HepG2 (cell line): Measurements from ENCODE around the gene ELF2. TPM values are rescaled to one million over a fixed set of nuclear protein-coding genes. Genes with fewer than 3 reads are reported as not detected.

ENCODE experiments used
- ATF7-NPFF ChIP-seq: sonication (generic); formaldehyde crosslinking; IDR thresholded peaks from 2 replicates; pipeline ENCODE4 v1.8.1; 2023; ENCODE audit warnings: mild to moderate bottlenecking, low read depth, missing genetic modification reagents, moderate library complexity
- FOXO1 ChIP-seq: sonication (generic); formaldehyde crosslinking; IDR thresholded peaks from 2 replicates; pipeline ENCODE4 v1.4.0; 2020; ENCODE audit warnings: missing genetic modification reagents
- HIVEP1 ChIP-seq: sonication (generic); formaldehyde crosslinking; IDR thresholded peaks from 2 replicates; pipeline ENCODE4 v1.4.0; 2020; ENCODE audit warnings: mild to moderate bottlenecking, missing genetic modification reagents
- HMG20A ChIP-seq: IDR thresholded peaks from 2 replicates; pipeline ENCODE4 v1.6.1; 2016; ENCODE audit warnings: borderline replicate concordance
- MAFK ChIP-seq, 2 experiments: IDR thresholded peaks in 1 of 2; conservative IDR thresholded peaks in 1 of 2; 2 replicates each; pipeline ENCODE4 v1.6.1; 2011; ENCODE audit warnings: improper control_type of control experiment in 2 of 2, low read length in 2 of 2
- SMC3 ChIP-seq: IDR thresholded peaks from 2 replicates; pipeline ENCODE4 v1.6.1; 2011; ENCODE audit warnings: low read length, improper control_type of control experiment
- SRF ChIP-seq: IDR thresholded peaks from 2 replicates; pipeline ENCODE4 v1.6.1; 2011; ENCODE audit warnings: mild to moderate bottlenecking, low read depth, low read length, moderate library complexity
- TARDBP ChIP-seq: sonication (generic); formaldehyde crosslinking; IDR thresholded peaks from 2 replicates; pipeline ENCODE4 v1.8.0; 2022; ENCODE audit warnings: mild to moderate bottlenecking, missing genetic modification reagents
- ZBTB7B ChIP-seq: sonication (generic); formaldehyde crosslinking; IDR thresholded peaks from 2 replicates; pipeline ENCODE4 v1.4.0; 2020; ENCODE audit warnings: missing genetic modification reagents
- ZNF550 ChIP-seq: sonication (generic); formaldehyde crosslinking; IDR thresholded peaks from 2 replicates; pipeline ENCODE4 v1.4.0; 2020; ENCODE audit warnings: mild to moderate bottlenecking, missing genetic modification reagents, borderline replicate concordance
- polyA plus RNA-seq, 8 experiments: library from polyadenylated mRNA; depleted of rRNA in 3 of 8; stranded (reverse) in 7 of 8; unstranded in 1 of 8; fragments of >200 nt; fragmentation: Illumina TruSeq in 4 of 8; extraction: Trizol in 4 of 8; gene quantifications; 2 replicates each; pipeline versions ENCODE4 v1.2.1 to v1.2.3, GENCODE V29; 2011 to 2016; ENCODE audit warnings: low read depth in 4 of 8, missing spikeins in 1 of 8, mixed read lengths in 1 of 8; ENCODE audit not compliant: insufficient read depth in 1 of 8
- total RNA-seq, 5 experiments: library from RNA; depleted of rRNA; stranded (reverse); fragments of >200 nt; fragmentation: Illumina TruSeq; extraction: Trizol; gene quantifications; 2 replicates each; pipeline ENCODE4 v1.2.3, GENCODE V29; 2016; ENCODE audit warnings: low read depth in 1 of 5
- TF ChIP-seq, protein P1 (sequence below): sonication (generic); formaldehyde crosslinking; IDR thresholded peaks from 2 replicates; pipeline ENCODE4 v1.5.0; 2020; ENCODE audit warnings: mild to moderate bottlenecking, missing genetic modification reagents, borderline replicate concordance
- TF ChIP-seq, protein P2 (sequence below): sonication (generic); formaldehyde crosslinking; IDR thresholded peaks from 2 replicates; pipeline ENCODE4 v1.5.1; 2020; ENCODE audit warnings: mild to moderate bottlenecking, missing genetic modification reagents, borderline replicate concordance
- TF ChIP-seq, protein P3 (sequence below): sonication (generic); formaldehyde crosslinking; IDR thresholded peaks from 2 replicates; pipeline ENCODE4 v1.8.1; 2023; ENCODE audit warnings: mild to moderate bottlenecking, inconsistent platforms, moderate library complexity, missing genetic modification reagents, borderline replicate concordance
- TF ChIP-seq, protein P4 (sequence below): IDR thresholded peaks from 2 replicates; pipeline ENCODE4 v1.6.1; 2016; ENCODE audit warnings: control low read depth
- TF ChIP-seq, protein P5 (sequence below): sonication (generic); formaldehyde crosslinking; IDR thresholded peaks from 2 replicates; pipeline ENCODE4 v1.4.0; 2020; ENCODE audit warnings: low read depth, mild to moderate bottlenecking, missing genetic modification reagents

ELF2 gene
- total and polyA plus RNA-seq, 2 of the 13 experiments (the other 11 are each of a cell fraction or from before 2014, with no cell fraction given), result 28.6 to 35.4 TPM

DNA sequence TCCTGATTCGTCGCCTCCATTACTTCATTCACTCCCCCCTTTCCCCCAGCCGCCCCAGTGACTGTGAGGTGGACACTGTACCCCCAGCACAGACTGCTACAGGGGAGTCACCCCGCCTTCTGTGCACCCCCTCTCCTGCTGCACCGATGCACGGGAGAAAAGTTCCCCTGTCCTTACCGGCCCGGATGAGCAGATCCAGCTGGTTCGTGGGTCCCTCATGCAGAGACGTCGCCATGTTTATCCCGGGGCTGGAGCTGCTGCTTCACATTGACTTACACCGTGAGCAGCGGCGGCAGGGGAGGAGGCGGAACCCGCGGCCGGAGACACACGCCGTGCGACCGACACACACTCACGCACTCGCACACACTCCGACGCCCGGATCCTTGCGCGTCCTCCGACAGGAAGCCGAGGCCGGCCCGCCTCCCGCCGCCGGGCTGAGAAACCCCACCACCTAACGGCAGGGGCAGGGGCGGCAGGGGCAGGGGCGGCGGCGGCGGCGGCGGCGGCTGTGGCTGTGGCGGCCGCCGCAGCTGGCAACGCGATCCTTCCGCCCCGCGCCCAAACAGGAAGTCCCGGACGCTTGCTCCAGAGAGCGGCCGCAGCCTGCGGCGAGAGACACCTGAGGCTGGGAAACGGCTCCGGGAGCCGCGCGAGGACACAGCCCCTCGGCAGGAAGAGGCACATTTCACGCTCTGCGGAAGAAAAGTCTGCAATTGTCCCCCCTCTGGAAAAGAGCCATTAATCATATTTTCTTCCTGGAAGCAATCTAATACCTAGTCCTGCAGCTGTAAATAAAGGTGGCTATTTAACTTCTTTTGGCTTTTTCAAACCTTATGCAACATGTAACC, 92.8 kb downstream of the ELF2 start (continued):
- TF ChIP-seq, protein P1, sequence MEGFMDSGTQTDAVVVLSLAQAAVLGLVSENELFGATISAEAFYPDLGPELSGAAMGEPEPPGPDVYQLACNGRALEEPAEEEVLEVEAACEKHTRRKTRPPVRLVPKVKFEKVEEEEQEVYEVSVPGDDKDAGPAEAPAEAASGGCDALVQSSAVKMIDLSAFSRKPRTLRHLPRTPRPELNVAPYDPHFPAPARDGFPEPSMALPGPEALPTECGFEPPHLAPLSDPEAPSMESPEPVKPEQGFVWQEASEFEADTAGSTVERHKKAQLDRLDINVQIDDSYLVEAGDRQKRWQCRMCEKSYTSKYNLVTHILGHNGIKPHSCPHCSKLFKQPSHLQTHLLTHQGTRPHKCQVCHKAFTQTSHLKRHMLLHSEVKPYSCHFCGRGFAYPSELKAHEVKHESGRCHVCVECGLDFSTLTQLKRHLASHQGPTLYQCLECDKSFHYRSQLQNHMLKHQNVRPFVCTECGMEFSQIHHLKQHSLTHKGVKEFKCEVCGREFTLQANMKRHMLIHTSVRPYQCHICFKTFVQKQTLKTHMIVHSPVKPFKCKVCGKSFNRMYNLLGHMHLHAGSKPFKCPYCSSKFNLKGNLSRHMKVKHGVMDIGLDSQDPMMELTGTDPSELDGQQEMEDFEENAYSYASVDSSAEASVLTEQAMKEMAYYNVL, result peak; percentile 61; the same call in 1 of the 2 replicates
- no peak for TF ChIP-seq ZNF550 (CRISPR knock-in tag)
- TF ChIP-seq, protein P2, sequence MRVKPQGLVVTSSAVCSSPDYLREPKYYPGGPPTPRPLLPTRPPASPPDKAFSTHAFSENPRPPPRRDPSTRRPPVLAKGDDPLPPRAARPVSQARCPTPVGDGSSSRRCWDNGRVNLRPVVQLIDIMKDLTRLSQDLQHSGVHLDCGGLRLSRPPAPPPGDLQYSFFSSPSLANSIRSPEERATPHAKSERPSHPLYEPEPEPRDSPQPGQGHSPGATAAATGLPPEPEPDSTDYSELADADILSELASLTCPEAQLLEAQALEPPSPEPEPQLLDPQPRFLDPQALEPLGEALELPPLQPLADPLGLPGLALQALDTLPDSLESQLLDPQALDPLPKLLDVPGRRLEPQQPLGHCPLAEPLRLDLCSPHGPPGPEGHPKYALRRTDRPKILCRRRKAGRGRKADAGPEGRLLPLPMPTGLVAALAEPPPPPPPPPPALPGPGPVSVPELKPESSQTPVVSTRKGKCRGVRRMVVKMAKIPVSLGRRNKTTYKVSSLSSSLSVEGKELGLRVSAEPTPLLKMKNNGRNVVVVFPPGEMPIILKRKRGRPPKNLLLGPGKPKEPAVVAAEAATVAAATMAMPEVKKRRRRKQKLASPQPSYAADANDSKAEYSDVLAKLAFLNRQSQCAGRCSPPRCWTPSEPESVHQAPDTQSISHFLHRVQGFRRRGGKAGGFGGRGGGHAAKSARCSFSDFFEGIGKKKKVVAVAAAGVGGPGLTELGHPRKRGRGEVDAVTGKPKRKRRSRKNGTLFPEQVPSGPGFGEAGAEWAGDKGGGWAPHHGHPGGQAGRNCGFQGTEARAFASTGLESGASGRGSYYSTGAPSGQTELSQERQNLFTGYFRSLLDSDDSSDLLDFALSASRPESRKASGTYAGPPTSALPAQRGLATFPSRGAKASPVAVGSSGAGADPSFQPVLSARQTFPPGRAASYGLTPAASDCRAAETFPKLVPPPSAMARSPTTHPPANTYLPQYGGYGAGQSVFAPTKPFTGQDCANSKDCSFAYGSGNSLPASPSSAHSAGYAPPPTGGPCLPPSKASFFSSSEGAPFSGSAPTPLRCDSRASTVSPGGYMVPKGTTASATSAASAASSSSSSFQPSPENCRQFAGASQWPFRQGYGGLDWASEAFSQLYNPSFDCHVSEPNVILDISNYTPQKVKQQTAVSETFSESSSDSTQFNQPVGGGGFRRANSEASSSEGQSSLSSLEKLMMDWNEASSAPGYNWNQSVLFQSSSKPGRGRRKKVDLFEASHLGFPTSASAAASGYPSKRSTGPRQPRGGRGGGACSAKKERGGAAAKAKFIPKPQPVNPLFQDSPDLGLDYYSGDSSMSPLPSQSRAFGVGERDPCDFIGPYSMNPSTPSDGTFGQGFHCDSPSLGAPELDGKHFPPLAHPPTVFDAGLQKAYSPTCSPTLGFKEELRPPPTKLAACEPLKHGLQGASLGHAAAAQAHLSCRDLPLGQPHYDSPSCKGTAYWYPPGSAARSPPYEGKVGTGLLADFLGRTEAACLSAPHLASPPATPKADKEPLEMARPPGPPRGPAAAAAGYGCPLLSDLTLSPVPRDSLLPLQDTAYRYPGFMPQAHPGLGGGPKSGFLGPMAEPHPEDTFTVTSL (CRISPR knock-in tag), result peak; percentile 56
- TF ChIP-seq, protein P3, sequence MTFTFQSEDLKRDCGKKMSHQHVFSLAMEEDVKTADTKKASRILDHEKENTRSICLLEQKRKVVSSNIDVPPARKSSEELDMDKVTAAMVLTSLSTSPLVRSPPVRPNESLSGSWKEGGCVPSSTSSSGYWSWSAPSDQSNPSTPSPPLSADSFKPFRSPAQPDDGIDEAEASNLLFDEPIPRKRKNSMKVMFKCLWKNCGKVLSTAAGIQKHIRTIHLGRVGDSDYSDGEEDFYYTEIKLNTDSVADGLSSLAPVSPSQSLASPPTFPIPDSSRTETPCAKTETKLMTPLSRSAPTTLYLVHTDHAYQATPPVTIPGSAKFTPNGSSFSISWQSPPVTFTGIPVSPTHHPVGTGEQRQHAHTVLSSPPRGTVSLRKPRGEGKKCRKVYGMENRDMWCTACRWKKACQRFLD (CRISPR knock-in tag), result no peak; the same call in 1 of the 2 replicates
- TF ChIP-seq HMG20A, result no peak
- TF ChIP-seq, protein P4, sequence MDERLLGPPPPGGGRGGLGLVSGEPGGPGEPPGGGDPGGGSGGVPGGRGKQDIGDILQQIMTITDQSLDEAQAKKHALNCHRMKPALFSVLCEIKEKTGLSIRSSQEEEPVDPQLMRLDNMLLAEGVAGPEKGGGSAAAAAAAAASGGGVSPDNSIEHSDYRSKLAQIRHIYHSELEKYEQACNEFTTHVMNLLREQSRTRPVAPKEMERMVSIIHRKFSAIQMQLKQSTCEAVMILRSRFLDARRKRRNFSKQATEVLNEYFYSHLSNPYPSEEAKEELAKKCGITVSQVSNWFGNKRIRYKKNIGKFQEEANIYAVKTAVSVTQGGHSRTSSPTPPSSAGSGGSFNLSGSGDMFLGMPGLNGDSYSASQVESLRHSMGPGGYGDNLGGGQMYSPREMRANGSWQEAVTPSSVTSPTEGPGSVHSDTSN, result no peak
- no peak for TF ChIP-seq SRF
- TF ChIP-seq ZBTB7B, result no peak
- peak; percentile 38; the same call in 1 of the 2 replicates for TF ChIP-seq FOXO1 (CRISPR knock-in tag)
- TF ChIP-seq SMC3, result no peak
- peak; percentile 95 for TF ChIP-seq TARDBP (CRISPR knock-in tag)
- TF ChIP-seq, protein P5, sequence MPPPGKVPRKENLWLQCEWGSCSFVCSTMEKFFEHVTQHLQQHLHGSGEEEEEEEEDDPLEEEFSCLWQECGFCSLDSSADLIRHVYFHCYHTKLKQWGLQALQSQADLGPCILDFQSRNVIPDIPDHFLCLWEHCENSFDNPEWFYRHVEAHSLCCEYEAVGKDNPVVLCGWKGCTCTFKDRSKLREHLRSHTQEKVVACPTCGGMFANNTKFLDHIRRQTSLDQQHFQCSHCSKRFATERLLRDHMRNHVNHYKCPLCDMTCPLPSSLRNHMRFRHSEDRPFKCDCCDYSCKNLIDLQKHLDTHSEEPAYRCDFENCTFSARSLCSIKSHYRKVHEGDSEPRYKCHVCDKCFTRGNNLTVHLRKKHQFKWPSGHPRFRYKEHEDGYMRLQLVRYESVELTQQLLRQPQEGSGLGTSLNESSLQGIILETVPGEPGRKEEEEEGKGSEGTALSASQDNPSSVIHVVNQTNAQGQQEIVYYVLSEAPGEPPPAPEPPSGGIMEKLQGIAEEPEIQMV (CRISPR knock-in tag), result peak; percentile 50; the same call in 1 of the 2 replicates
- TF ChIP-seq HIVEP1 (CRISPR knock-in tag), result 0 out of 2 replicates have a peak, but pooled peaks have one; percentile 46
- TF ChIP-seq MAFK (conservative IDR thresholded peaks at IDR 0.05 in 1 of 2, IDR thresholded peaks at IDR 0.05 in 1 of 2; ENCODE audit: low read length in 2 of 2), result no peak
- TF ChIP-seq ATF7-NPFF (CRISPR knock-in tag), result peak; percentile 72
